Thyroid gland (tissue), 4 donors: ENCODE measurements around the gene SEC14L5. TPM values are rescaled to one million over a fixed set of nuclear protein-coding genes. Genes with fewer than 3 reads are reported as not detected.
"Not testable (repeated sequence)": the region's sequence is repeated elsewhere in the genome, so short reads cannot be mapped to it uniquely, and the experiment has no call there.

Experiments
- DNase-seq, 2 donors: peaks; one replicate each; pipeline ENCODE4 v3.0.0-alpha.2; 2019
- H3K27ac ChIP-seq, 3 donors: fragments of 200-600 bp; sonication (generic); 1 replicate in 2 of 3; 2 replicates in 1 of 3; pipeline ENCODE4 v1.5.1; 2016 to 2019; ENCODE audit warnings: mild to moderate bottlenecking in 1 of 3, moderate library complexity in 1 of 3
- H3K27me3 ChIP-seq: fragments of 200-600 bp; sonication (generic); one replicate; pipeline ENCODE4 v1.5.1; 2019
- H3K36me3 ChIP-seq, 2 donors: fragments of 200-600 bp; sonication (generic); one replicate each; pipeline ENCODE4 v1.5.1; 2016 to 2019
- H3K4me1 ChIP-seq, 2 donors: fragments of 200-600 bp; sonication (generic); one replicate each; pipeline ENCODE4 v1.5.1; 2017 to 2019
- H3K4me3 ChIP-seq, 3 donors: fragments of 200-600 bp; sonication (generic); replicated peaks in 1 of 3; 1 replicate in 2 of 3; 2 replicates in 1 of 3; pipeline ENCODE4 v1.5.1; 2016; ENCODE audit warnings: mild to moderate bottlenecking in 1 of 3
- H3K9me3 ChIP-seq: fragments of 200-600 bp; sonication (generic); one replicate; pipeline ENCODE4 v1.5.1; 2017
- CTCF ChIP-seq, 6 experiments: fragments of 200-600 bp in 3 of 6; fragments of 450-650 bp in 3 of 6; sonication (generic) in 3 of 6; IDR thresholded peaks; one replicate each; pipeline ENCODE4 v1.5.1; 2016 to 2019; ENCODE audit warnings: antibody characterized with exemption in 6 of 6, mild to moderate bottlenecking in 2 of 6, inconsistent platforms in 1 of 6, moderate library complexity in 1 of 6
- POLR2A ChIP-seq, 2 donors: fragments of 450-650 bp; IDR thresholded peaks; one replicate each; pipeline ENCODE4 v1.6.1; 2017; ENCODE audit warnings: antibody characterized with exemption in 2 of 2, mild to moderate bottlenecking in 2 of 2, moderate library complexity in 1 of 2
- WGBS, 2 donors: methylation state at CpG; one replicate each; pipeline ENCODE4 v1.1.5; 2017; 5-methylcytosine and 5-hydroxymethylcytosine counted together
- intact Hi-C: fragments of 100-400 bp; cut with DNase I; formaldehyde crosslinking; loops from one replicate; pipeline ENCODE4 v1.15.1; 2023
- total RNA-seq, 4 donors: library from RNA; depleted of rRNA; stranded (reverse); fragments of >200 nt; gene quantifications; one replicate each; pipeline ENCODE4 v1.2.3, GENCODE V29; 2016

Gene SEC14L5
- total RNA-seq, 4 donors from 2014 or later: 0.11 to 0.33 (median 0.21) TPM

DNA sequence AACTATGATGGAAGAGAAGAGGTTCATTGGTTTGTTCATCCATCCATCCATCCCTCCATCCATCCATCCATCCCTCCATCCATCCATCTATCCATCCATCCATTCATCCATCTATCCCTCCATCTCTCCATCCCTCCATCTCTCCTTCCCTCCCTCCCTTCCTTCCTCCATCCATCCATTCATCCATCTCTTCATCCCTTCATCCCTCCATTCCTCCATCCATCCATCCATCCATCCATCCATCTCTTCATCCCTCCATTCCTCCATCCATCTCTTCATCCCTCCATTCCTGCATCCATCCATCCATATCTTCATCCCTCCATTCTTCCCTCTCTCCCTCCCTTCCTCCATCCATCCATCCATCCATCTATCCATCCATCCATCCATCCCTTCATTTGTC is 11.2 kb upstream of the SEC14L5 start:
- TF ChIP-seq CTCF (IDR thresholded peaks at IDR 0.05) (no peak), POLR2A (IDR thresholded peaks at IDR 0.05) (no peak)
- Histone ChIP-seq H3K27me3 (no peaks in the 10 kb centered on the region), H3K4me3 (no peak overlapping the region), H3K4me1 (peaks cover 34 to 42% of the 10 kb centered on the region in 2 donors), H3K36me3 (no peaks in the 10 kb centered on the region), H3K9me3 (no peaks in the 10 kb centered on the region), H3K27ac (no peak overlapping the region)
- no peak for DNase-seq
- intact Hi-C loops: no loop called here

GRCh38 chr16:4947722-4948503 is 10.2 kb upstream of the SEC14L5 start:
- no peak for DNase-seq
- Histone ChIP-seq H3K4me3 (no peak overlapping the region), H3K36me3 (no peaks in the 10 kb centered on the region), H3K27me3 (no peaks in the 10 kb centered on the region), H3K4me1 (peaks cover 29 to 34% of the 10 kb centered on the region in 2 donors), H3K27ac (no peak overlapping the region), H3K9me3 (no peaks in the 10 kb centered on the region)
- 81 to 82% methylated on average over 16 of the region's 16 CpGs for WGBS, 2 donors
- TF ChIP-seq CTCF (IDR thresholded peaks at IDR 0.05): no peak
- no peak for TF ChIP-seq POLR2A (IDR thresholded peaks at IDR 0.05)
- intact Hi-C loops: no loop called here

DNA sequence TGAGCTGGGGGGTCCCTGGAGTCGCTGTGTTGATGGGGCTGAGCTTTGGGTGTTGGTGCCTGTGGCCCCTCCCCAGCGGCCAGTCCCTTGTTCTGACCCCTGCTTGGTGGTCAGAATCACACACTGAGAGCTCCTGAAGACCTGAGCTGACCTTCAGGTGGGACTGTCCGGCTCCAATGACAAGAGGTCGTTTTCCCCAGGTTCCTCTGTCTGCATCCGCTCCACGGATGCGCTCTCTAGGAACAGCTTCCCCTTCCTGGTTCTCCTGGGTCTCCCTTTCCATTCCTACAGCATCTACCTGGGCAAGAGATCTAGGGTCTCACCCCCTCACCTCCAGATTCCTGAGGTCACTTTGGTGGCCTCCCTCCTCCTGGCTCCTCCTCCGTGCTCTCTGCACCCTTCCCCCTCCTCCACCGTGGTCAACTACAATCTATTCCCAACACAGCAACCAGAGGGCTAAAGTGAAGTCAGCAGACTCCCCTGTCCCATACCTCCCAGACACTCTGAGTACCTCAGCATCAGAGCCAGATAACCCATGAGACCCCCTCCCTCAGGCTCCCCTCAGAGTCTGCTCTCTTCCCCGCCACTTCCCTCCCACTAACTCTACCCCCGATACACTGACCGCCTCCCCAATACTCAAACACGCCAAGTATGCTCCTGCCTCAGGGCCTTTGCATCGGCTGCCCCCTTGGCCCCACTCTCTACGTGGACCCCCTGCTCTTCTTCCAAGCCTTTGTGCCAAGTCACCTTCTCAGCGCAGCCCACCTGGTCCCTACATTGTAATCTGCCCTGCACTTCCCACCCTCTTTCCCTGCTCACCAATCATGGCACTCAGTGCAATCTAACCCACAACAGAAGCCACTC is 9.0 kb upstream of the SEC14L5 start:
- intact Hi-C loops: no loop called here
- H3K9me3 ChIP-seq: no peaks in the 10 kb centered on the region
- TF ChIP-seq CTCF (IDR thresholded peaks at IDR 0.05): no peak
- no peak for TF ChIP-seq POLR2A (IDR thresholded peaks at IDR 0.05)
- H3K4me1 ChIP-seq: peaks cover 19 to 22% of the 10 kb centered on the region in 2 donors
- no peaks in the 10 kb centered on the region for H3K36me3 ChIP-seq
- H3K27ac ChIP-seq: no peak overlapping the region
- H3K4me3 ChIP-seq: no peak overlapping the region
- 72 to 73% methylated on average over 16 of the region's 16 CpGs for WGBS, 2 donors
- no peaks in the 10 kb centered on the region for H3K27me3 ChIP-seq
- no peak for DNase-seq

- Histone ChIP-seq H3K4me3 (no peak overlapping the region), H3K27me3 (no peaks in the 10 kb centered on the region), H3K9me3 (no peaks in the 10 kb centered on the region), H3K36me3 (no peaks in the 10 kb centered on the region), H3K27ac (no peak overlapping the region), H3K4me1 (peaks cover 10 to 13% of the 10 kb centered on the region in 2 donors)
- no peak for DNase-seq
- intact Hi-C loops: loop anchor here (10.0 kb wide), 1 partner anchor 215 kb away; the partner anchor contains the start of genes ANKS3 and DNAAF8
- TF ChIP-seq CTCF (IDR thresholded peaks at IDR 0.05) (no peak), POLR2A (IDR thresholded peaks at IDR 0.05) (no peak)
- 55 to 61% methylated on average over 10 of the region's 10 CpGs for WGBS, 2 donors
Measured at GRCh38 chr16:4949986-4950385, 8.1 kb upstream of the SEC14L5 start.

DNA sequence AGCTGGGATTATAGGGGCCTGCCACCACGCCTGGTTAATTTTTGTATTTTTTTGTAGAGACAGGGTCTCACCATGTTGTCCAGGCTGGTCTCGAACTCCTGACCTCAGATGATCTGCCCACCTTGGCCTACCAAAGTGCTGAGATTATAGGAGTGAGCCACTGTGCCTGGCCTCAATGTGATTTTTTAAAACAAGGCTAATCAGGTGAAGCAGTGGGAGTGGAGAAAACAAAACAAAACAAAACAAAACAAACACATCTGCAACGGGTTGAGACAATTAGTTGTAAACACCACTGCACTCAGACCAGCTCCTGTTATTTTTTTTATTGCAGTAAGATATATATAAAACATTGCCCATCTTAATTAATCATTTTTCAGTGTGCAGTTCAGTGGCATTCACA is 6.5 kb upstream of the SEC14L5 start:
- not testable (repeated sequence) for DNase-seq, H3K9me3 ChIP-seq, H3K4me3 ChIP-seq, H3K4me1 ChIP-seq, H3K27me3 ChIP-seq, H3K36me3 ChIP-seq, H3K27ac ChIP-seq
- 62 to 69% methylated on average over 3 of the region's 3 CpGs for WGBS, 2 donors
- intact Hi-C loops: loop anchor here (10.0 kb wide), 1 partner anchor 217 kb away; the partner anchor contains the start of genes ANKS3 and DNAAF8
